HG02943 (cell line): ENCODE measurements around the gene SKIDA1.

ENCODE experiments used
- ATAC-seq: cut with Tn5 transposase; IDR thresholded peaks from one replicate; pipeline ENCODE4 v1.9.1; 2021; ENCODE audit warnings: mild to moderate bottlenecking, low read depth, moderate library complexity; ENCODE audit not compliant: unreplicated experiment

The SKIDA1 gene

DNA sequence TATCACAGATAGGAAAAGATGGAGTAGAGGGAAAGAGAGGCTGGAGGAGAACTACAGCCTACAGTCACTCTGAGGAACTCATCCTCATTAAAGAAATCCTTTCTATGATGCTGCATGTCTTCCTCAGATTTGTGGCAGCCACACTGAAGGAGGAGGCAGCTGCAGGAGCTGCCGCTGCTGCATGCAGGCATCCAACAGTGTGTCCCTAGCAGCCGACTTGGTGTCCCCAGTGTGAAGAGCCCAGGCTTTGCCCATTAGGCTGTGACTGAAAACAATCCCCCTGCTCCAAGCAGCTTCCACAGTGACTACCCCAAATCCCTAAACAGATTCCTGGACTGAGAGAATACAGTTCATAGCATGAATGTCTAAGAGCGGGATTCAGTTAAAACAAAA, 23.1 kb downstream of the SKIDA1 start:
- ATAC-seq, result no peak

DNA sequence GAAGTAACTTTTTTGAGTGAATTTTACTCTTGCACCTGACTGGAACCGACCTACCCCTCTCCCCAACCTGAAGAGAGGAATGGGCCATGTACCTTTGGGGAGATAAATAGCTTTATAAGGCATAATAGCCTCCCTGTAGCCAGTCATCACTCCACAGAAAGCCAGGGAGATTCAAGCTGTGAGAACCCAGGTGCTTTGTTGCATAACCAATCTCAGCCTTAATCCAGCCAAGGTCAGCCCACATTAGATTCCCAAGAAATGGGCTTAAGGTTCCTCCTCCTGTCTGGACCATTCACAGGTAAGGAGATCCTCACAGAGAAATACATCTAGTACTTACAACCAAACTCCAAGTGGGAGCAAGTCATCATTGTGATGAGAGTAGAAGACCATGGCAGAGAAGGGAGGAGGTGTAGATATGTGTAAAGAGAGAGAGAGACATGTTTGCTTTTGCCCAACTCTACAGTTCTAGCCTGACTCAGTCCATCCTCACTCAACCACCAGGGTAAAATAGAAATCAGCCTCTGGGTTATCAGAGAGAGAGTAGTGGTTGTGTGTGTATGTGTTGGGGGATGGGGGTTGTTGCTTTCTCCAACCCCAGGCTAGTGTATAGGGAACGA, 23.6 kb downstream of the SKIDA1 start:
- ATAC-seq, result no peak

DNA sequence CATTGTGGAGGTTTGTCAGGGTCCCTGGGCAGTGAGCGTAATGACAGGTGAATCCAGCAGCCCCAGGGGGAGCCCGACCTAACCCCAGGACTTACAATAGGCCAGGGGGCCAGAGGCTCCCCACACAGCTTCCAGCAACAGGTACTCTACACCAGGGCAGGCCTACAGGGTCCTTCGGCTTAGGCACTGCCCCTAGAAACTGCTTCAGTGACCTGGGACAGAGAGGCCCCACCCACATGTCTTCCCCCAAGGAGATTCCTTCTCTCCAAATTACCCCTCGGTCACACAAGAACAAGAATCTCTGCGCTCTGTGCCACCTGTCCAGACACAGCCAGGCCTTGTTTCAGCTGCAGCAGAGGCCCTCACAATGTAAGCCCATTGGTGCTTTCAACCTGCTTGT, 24.4 kb downstream of the SKIDA1 start:
- no peak for ATAC-seq

DNA sequence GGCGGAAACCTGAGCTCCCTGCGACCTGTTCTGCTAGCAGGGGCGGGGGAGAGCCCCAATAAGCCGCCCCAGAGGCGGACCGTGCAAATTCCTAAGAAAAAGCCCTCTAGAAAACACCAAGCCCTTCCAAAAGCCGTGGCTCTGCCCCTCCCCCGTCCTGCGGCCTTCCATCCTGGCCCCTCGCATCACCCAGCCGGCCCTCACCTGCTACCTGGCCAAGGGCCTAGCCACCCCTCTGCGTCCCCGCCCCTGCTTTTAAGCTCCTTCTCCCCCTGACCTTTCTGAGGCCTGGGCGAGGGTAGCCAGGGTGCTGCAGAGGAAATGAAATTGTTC, 24.9 kb downstream of the SKIDA1 start:
- ATAC-seq, result no peak

DNA sequence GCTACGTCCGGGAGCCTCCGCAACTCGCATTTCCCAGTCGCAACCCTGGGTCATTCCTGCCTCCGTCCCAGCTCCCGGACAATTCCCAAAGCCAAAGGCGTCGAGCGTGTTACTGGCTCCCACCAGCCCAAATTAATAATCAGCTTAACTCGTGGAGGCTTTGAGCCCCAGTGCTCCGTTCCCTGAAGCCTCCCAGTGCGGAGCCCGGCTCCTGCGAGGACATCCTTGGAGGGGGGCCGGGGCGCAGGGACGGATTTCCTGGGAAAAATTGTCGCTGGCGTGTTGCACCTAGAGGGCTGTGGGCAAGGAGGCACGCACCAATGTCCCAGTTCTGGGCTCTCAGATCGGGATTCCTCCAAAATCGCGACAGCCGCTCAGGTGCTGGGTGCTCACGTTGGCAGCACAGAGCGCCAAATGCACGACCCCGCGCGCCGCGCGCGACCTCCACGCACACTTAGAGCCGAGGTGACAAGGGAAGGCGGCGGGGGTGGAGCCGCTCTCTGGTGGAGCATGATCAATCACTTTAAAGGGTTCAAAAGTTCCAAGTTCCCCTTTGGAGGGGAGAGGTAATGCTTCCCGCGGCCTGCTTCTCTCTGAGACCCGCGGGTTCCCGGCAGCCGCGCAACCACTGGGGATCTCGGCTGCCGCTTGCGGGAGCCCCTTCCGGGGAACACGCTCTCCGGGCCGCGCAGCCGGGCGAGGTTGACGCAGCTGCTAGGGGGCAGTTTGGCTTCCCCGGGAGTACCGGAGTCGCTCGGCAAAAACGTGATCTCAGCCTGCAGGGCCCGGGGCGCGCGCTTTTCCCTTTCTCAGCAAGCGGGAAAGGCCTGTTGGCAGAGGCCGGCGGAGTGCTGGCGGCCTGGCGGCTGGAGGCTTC, 25.5 kb downstream of the SKIDA1 start:
- no peak for ATAC-seq

DNA sequence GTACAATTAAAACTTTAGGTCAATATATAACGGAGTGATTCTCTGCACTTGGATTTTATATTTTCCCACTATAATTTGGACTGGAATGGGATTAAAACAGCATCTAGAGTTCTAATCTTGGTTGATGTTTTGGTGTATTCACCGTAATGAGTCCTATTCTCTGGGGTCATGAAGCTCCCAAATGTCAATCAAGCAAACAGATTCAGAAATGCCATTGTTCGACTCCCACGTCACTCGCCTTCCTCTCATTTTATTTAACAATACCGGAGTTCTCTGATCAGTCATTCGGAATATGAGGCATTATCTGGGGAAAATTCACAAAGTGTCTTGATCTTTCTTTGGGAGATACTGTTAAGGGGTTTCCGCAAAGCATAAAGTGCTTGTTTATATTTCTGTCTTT, 26.5 kb downstream of the SKIDA1 start:
- no peak for ATAC-seq

DNA sequence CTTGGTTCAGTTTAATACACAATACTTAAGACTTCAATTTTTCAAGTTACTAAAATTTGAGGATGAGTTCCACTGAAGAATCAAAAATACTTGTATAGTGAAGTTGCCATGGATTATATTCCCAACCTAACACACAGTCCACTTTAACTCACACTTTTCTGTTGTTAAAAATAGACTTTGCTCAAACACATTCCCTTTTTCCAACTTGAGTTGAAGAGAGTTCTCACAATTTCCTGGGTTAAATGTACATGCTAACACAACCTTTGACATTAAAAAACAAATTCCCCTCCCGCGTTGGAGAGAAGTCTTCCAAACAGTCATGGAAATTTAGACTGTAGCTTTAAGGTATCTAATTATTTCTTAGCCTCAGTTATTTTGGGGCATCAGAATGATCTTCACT, 27.1 kb downstream of the SKIDA1 start:
- no peak for ATAC-seq

DNA sequence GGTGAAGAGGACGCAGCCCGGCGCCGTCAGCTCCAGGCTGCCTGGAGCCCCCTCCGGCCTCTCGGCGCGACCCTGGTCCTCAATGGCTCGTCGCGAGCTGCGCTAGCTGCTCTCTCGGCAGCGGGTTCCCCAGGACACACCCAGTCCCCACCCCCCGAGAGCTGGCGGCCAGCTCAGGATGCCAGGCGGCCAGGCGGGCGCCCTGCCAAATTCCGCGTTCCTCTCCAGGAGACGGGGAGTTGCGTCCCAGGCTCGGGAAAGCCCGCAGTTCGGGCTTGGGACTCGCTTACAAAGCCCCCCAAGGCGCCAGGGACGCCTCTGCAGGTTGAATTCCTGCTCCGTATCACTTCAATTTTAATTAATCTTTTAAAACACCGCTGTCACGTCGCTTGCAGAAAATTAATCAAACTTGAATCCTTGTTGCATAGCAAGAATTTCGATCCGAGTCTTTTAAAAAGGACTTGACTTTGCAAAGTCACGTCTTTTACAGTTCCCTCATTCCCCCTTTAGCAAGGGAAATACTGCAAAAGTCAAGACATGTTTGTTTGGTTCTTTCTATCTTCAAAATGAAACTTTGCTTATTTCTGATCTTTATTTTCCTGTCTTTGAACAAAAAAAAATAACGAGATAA, 28.2 kb downstream of the SKIDA1 start:
- ATAC-seq, result no peak

DNA sequence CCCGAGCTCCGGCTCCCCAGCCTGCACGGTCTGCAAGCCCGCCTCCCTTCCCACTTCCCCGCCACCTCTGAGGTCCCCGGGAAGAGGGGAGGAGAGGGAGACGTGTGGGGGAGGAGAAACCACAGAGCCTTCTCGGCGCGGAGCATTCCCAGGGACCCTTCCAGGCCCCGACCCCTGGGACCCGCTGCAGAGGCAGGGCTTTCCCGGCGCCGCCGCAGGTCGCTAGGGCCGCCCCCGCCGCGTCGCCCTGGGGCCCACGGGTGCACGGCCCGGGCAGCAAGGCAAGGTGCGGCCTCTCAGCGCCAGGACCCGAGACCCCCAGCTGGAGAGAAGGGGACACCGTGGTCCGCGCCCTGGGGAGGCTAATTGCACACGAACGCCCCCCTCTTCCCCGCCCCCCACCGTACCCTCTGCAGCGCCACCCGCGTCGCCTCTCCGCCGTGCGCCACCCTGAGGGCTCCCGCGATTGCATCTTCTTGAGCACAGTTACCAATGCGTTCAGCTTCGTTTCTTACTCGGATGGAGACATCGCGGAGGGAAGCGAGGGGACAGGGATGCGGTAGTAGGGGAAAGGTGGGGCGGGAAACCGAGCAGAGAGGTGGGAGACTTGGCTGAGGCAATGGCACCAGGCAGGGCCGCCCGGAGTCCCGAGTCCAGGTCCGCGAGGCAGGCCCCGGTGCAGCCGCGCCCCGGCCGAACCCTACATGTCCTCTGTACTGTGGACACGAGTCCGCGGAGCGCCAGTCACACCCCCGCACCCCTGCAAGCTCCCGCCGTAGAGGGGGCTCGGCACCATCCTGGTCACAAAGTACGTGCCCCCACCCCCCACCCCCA, 28.9 kb downstream of the SKIDA1 start:
- ATAC-seq, result peak; percentile 47

DNA sequence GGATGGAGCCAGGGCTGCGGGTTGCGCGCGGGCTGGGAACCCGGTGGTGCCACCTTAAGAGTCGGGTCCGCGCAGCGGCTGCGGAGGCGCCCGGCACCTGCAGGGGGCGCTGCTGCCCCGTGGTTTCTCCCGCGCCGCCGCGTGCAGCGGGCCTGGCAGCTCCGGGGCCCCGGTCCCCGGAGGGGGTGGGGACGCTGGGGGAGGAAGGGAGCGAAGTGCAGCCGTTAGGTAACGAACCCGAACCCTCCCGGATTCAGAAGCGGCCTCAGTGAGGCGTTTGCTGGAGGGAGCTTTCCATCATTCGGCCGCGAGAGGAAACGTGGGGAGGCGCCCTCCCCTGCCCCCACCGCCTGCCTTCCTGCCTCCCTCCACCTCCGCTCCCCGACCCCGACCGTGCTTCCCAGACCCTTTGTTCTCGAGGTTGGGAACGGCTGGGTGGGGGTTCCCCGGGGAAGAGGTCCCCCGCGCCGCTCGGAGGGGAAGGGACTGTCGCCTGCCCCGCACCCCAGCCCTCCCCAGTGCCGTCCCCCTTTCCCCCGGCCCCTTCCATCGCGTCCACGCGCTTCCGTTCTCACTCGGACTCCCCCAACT, 29.6 kb downstream of the SKIDA1 start:
- ATAC-seq, result peak; percentile 66

DNA sequence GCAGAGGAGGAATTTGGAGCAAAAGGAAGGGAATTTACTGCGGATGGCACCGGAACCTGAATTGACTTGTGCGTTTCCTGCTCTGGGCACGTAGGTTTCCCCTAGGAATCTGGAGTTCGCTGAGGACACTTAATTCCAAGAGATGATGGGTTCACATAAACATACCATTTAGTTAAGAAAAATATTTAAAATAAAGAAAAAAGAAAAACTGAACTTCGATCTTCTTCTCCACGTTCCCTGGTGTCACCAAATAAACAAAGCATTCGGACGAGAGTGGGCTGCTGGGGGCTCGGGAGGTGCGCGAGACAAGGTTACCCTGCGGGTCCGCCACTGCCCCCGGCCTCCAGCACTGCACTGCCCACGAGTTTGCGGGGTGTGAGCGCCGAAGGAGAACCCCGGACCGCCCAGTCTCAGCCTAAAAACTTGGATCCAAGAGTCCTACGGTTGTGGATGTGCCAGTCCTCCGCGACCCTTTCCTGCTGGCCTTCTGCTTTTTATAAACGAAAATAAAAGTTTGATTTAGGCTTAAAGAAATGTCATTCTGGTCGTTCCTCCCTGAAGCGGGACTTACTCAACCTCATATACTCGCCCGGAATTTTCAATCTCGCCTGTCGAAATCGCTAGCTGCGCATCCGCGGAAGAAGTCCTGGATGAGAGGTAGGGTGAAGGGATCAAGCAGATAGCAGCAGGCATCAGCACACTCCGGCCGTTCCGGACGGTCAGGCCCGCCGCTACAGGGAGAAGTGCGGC, 30.3 kb downstream of the SKIDA1 start:
- ATAC-seq, result peak; percentile 3

DNA sequence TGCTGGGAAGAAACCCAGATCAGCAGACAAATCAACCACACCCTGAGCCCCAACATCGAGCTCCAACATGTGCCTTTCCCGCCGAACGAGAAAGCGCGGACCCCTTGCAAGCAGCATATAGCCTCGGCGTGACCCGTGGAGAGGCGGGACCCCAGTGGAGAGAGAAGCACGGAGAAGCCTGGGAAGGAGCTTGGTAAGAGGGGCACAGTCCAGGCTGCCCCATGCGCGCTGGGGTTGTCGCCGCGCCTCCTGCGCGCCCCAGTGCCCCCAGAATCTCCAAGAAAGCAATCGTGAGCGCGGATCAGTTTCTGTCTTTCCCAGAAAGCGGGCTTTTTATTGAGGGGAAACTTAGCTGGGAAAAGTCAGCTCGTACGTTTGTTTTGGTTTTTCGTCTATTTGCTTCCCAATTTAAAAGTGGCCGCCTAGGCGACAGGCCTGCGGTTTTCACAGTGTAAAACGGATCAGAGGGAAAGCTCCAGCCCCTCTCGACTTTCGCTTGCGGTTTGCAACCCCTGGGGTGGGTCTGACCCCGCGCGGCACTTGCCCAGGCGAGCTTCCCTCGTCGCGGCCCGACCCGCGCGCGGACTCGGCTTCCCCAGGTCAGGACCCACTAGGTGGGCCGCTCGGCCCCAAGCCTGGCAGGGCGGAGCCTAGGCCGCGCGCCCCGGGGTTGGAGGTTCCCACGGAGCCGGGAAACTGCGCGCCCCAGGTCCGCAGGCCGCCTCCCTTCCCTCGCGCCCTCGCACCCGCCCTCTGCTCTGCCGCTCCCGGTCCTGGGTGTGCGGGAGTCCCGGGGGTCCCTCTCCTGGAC, 31.1 kb downstream of the SKIDA1 start:
- no peak for ATAC-seq

DNA sequence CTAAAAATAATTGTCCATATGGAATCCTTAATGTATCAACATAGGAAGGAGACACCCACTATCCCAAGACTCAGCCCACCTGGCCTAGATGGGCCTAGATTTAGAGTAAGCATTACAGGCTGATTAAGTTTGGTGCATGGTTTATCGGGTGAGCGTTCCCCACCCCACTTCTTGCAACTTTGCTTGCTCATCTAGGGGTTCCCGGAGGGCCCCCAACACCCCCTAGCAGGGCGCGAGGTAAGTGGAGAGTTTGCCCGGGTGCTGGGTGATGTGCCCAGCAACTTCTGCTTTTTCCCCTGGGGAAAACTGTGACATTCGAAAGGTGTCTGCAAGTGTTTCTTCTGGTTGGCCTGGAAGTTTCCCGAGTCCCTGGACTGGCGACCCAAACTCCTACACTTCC, 31.7 kb downstream of the SKIDA1 start:
- ATAC-seq, result no peak

DNA sequence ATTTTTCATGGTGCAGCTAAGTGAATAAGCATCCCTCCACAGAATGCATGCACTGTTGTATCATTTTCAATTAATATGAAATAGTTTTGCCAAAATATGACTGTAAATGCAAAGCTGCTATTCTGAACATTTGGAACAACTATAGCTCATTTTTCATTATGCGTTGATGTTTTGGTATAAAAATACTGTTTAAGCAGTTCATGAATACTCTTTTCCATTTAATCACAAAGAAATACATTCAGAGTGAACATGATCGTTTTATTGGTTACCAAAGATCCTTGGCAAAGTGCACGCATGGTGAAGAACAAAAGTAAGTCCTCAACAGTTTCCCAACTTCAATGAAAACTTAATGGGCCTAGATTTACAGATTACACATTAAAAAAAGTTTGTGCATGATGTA, 33.1 kb downstream of the SKIDA1 start:
- ATAC-seq, result no peak

DNA sequence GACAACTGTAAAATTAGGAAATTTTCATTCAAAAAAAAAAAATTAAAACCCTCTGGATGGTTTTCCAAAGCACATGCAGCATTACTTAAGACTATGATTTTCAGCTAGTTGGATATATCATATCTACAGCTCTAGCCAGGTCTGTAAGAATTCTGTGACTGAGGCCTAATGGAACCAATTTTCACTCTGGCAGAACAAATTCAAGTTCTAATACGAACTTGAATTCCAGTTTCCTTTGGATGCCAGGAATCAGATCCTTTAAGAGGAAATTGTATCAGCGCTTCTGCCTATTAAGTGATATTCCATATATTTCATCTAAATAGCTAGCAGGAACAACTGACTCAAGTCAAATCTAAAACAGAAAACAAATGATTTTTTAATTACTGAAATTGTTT, 34.8 kb downstream of the SKIDA1 start:
- ATAC-seq, result no peak

DNA sequence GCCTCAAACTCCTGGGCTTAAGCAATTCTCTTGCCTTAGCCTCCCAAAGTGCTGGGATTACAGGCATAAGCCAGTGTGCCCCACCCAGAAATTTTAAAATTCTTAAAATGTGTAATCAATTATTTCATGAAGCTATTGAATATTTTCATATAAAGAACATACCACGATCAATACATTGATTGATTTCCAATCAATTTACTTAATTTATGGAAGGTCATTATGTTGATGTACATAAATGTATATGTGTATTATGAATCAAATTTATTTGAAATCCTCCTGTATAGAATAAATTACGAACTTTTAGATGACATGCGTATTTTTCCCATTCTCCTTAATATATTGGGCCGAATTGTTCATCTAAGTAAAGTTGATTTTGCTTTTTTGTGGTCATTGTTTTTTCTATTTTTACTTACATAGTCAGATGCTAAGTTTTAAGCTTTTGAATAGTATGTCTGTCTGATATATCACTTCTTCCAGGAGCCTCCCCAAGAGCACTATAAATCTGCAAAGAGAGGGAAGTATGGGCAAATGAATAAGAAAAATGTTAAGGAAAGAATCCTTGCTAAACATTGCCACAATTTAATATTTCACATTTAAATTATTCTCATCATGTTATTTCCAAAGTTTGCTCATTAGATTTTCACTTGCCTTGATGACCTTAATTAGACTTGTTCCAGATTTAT, 35.3 kb downstream of the SKIDA1 start:
- no peak for ATAC-seq

DNA sequence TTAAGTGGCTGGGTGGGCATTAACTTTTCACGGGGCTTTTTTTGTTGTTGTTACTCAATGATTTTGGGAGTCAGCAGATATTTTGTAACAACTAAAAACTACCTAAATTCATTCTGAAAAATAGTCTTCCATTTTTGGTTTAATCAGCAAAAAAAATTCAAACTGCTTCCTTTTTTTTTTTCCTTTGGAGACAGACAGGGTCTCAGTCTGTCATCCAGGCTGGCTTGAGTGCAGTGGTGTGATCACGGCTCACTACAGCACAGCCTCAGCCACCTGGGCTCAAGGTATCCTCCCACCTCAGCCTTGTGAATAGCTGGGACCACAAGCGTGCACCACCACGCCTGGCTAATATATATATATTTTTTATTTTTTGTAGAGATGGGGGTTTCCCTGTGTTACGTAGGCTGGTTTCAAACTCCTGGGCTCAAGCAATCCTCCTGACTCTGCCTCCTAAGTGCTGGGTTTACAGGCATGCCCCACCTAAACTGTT, 36.5 kb downstream of the SKIDA1 start:
- no peak for ATAC-seq

DNA sequence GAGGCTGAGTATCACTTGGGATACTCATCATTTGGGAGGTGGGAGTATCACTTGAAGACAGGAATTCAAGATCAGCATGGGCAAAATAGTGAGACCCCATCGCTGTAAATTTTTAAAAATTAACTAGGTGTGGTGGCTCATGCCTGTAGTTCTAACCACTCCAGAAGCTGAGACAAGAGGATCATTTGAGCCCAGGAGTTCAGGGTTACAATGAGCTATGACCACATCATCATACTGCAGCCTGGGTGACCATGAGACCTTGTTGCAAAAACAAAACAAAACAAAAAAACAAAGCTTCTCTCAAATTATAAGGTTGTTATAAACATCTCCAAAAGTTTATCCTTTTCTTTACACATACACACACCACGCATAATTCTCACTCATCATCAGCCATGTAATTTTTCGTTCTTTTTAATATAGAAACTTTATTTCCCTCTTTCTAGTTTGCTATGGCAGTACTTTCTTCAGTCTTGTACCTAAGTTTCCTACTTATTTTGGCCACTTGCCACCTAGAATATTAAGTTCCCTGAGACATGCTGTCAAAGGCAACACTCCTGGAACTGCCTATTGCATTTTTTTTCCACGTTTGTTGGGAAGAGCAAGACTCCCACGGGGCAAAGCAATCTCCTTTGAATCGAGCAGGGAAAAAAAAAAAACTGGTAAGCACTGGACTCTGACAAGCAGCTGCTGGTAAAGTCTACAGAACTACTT, 37.1 kb downstream of the SKIDA1 start:
- ATAC-seq, result no peak
